DMS153 treated with DMSO at 0.1 percent for 48 hours (cell line): Measurements from ENCODE around the gene KRTAP26-1.

Source experiments
- DNase-seq: peaks from one replicate; lab custom pipeline; 2025; ENCODE audit not compliant: unreplicated experiment; lab: John Stamatoyannopoulos, UW

The KRTAP26-1 gene, protein sequence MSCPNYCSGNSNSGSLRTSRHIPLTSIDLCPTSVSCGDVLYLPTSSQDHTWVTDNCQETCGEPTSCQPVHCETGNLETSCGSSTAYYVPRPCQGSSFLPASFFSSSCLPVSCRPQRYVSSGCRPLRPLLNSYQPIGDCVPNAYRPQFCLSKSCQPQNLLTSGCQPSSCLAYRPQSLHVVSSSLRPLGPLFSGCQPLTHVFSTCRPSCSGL

DNA sequence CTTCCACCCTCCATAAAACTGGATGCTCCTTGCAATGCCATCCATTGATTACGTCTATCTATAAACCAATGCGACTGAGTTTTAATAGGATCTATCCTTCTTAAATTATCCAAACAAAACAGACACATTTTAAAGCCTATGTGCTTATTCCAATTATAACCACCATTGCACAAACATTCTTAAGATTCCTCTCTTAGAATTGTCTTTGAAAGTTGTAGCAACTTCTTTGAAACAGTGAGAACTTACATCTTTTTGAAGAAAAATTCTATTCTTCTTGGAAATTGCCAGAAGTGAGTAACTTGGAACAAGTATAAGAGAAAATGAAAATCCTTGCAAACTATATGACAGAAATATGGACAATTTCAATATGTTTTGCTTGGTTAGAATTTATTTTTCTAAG is at the start of gene KRTAP26-1:
Gene KRTAP26-1, minus strand, starts transcription at position 101 of the 400 bp plus-strand sequence. CDS start 280 bp downstream, outside the sequence.
- DNase-seq = no peak

DNA sequence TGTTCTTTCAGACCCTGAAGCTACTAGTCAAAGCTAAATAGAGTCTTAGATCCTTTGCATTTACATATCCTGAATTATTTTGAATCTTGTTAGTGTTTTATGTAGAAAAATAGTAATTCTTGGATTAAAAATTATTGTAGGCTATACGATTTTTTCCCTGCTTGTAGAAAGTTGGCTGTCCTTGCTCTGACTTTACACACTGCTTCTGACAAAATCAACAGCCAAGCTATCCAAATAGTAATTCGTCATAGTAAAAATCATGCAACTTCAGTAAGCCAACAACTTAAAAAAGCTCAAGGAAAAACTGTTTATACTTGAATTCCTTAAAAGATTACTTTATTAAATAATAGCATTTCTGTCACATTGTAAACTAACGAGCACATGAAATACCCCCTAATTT is 35.8 kb upstream of the KRTAP26-1 start:
- DNase-seq = no peak

DNA sequence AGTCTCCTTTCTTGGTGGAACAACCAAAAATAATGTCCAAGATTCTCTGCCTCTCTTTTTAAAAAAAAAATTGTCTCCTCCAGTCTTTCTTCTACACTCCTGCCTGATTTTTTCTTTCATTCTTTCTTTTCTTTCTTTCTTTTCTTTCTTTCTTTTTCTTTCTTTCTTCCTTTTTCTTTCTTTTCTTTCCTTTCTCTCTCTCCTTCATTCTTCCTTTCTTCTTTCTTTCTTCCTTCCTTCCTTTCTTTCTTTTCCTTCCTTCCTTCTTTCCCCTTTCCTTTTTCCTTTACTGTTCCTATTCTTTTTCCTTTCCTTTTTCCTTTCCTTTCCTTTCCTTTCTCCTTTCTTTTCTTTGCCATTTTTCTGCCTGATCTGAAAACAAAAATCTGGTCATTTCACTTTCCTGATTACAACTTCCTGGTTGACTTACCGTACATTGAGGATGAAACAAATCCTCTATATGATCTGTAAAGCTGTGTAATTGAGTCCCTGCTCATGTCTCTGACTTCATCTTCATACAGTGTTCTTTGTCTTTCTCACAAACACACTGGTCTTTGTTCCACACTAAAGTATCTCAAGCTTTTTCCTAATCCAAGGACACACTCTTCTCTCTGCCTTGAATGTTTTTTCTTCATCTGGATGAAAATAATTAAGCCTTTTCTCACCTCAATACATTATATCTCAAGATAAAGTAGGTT is 34.3 kb upstream of the KRTAP26-1 start:
- DNase-seq = no peak

DNA sequence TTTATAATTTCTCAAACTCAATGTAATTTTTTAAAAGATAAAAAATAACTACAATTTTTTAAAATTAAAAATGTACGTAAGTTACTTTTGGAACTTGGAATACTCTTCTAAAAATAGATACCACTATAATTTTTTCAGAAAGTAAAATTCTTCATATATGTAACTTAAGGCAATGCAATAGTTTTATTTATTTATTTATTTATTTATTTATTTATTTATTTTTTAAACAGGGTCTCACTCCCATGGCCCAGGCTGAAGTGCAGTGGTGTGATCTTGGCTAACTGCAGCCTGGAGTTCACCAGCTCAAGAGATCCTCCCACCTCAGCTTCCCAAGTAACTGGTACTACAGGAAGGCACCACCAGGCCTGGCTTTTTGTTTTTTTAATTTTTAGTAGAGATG is 31.4 kb upstream of the KRTAP26-1 start:
- DNase-seq = no peak

DNA sequence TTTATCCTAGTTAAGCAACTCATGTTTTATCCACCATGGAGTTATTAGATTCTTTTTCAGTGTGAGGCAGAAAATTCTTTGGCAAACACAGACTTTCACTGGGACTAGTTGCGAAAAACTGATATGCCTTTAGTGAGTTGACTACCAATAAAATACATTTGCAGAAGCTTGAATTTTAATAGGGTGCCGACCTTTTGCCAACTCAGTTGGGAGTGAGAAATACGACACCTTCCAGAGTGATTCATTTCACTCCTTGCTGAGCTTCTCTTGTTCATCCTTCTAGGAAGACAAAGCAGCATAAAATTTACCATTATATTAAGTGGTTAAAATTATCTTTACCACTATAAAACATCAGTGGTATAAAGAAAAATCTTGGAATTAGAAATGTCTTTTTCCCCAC is 29.5 kb upstream of the KRTAP26-1 start:
- no peak for DNase-seq

DNA sequence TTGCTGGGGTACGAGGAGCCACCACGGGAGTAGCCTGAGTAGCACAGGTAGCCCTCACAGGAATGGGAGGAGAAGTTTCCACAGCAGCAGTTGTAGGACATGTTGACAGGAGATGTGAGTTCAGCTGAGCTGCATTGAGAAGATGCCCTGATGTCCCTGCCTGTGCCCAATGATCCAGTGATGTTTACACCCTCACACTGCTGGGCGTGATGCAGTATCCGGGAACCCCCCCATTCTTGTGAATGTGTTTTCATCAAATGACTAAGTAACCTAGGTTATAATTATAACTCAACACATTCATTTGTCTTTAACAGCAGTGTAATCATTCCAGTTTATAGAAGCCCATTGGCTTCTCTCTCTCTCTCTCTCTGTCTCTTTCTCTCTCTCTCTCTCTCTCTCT is 28.4 kb upstream of the KRTAP26-1 start, which contains the start of gene KRTAP23-1:
Gene KRTAP23-1, minus strand, starts transcription at position 101 of the 400 bp plus-strand sequence. Its CDS starts 0 bp downstream, at position 101.
- no peak for DNase-seq

DNA sequence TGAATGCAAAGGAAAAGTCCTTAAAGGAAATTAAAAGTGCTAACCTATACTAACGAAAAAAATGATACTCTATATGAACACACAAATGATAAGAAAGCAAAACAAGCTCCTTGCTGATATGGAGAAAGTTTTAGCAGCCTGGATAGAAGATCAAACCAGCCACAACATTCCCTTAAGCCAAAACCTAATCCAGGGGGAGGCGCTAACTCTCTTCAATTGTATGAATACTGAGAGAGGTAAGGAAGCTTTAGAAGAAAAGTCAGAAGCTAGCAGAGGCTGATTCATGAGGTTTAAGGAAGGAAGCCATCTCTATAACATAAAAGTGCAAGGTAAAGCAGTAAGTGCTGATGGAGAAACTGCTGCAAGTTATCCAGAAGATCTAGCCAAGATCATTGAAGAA is 24.9 kb upstream of the KRTAP26-1 start:
- DNase-seq = no peak

DNA sequence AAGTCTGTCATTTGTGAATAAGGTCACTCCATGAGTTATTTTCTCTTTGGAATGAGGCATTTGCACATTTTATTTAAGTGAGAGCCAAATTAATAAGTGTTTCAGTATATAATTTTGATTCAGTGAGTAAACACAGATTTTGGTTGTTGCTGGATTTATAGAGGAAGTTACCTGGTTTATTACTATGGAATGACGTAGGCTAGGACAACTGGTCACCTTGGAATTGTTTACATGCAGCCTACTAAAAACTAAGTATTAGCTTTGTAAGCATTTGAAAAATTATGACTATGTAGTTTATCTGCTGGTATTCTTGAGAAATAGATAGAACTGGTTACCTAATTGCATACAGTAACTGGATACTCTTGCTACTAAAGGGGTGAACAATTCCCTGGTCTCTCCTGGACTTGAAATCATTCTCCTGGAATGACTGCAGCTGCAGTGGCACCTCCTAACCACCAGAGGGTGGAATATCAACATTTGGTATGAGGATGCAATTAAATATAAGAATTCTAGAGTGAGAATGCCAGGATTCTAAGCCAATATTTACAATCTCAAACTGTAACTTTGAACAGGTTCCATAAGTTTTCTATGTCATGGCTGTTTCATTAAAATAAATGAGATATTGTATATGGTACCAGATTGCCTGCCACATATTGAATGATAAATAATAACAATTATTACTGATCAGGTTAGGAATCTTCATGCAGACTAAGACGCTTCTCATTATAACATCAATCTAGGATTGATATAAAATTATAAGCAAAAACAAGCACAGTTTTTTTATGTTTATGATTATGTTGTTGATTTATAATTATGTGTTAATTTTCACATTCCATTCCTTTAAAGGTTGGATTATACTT is 20.8 kb upstream of the KRTAP26-1 start:
- DNase-seq = peak; percentile 3

DNA sequence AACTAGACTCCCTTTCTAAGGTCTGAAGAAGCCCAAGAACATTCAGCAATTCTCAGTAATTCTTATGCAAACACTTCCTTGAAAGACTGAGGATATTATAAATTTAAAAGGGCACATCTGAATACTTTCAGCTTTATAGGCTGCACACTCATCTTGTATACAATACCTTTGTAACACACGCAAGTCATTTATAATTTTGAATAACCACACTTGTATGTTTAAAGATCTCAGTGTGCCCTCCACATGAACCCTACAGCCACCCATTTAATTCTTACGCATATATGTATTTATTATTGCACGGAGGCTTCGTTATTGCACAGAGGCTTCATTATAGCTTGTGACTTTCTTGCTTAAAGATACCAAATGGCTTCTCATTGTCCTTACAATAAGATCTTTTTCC is 18.6 kb upstream of the KRTAP26-1 start:
- DNase-seq = no peak

DNA sequence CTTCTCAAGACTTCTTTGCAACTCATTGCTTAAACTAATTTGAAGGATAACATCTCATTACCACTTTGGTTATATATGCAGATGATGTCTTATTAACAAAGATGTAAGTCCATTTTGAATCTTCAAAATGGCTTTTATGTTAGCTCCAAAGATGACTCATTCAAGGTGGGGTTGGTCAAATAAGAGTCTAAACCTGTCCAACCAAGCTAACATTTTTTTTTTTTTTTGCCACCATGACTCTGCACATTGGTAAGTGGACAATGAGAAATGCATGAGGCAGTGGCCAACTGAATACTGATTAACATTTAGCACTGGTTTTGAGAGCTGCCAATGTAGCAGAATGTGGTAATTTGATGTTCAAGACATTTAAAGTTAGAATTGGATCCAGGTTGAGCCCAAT is 17.7 kb upstream of the KRTAP26-1 start:
- no peak for DNase-seq

DNA sequence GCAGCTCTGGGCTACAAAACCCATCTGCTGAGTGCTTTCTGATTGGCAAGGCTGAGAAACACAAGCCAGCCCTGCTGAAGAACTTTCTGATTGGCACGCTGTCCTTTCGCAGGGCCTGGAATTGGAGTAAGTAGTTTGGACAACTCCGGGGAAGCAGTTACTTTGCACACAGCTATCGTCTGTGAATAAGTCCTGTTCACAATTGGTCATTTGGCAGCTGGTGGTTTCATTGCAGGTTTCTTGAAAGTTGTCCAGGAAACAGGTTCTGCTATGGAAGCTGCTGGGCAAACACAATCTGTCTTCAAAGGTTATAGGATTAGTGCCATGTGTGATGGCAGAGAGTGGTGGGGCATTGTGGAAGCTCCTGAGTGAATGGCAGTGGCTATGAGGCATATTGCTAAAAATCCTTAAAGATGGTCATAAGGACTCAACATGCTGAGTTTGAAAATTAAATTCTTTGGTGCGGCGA is 17.2 kb upstream of the KRTAP26-1 start, which contains the start of gene KRTAP27-1:
Gene KRTAP27-1, minus strand, starts transcription at position 419 of the 469 bp plus-strand sequence. Its CDS starts 26 bp downstream, at position 393.
- no peak for DNase-seq

DNA sequence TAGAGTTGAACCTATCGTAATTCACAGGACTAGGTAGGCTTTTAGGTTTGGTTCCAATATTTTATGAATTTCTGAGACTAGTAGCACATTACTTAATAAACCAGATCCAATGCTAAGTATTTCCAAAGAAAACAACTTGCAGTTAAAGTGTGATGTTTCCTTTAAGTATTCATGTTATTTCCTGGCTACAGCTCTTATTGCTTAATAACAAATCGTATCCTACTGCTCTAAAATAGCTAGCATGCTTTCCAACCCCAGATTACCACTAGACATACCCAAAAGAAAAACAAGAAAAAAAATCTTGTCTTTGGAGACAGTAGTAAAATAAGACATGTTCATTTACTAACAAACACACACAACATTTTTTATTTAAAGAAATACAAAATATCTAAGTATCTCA is 16.5 kb upstream of the KRTAP26-1 start:
- DNase-seq = no peak

DNA sequence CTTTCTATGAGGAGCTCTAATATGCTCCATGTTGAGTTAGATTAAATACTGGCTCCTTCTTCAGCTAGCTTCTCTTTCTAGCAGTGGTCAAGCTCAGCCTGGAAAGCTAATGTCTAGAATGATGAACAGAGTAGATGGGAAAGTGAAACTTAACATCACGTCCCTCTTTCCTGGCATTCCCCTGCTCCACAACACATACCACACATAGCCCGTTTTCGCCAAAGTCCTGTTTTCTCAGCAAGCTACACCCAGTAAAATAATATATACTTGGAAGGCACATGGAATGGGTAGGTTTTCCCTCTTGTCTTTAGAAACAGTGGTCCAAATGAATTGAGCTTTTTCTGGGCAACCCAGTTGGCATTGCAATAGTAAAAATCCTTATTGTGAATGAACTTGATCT is 13.6 kb upstream of the KRTAP26-1 start:
- DNase-seq = no peak

DNA sequence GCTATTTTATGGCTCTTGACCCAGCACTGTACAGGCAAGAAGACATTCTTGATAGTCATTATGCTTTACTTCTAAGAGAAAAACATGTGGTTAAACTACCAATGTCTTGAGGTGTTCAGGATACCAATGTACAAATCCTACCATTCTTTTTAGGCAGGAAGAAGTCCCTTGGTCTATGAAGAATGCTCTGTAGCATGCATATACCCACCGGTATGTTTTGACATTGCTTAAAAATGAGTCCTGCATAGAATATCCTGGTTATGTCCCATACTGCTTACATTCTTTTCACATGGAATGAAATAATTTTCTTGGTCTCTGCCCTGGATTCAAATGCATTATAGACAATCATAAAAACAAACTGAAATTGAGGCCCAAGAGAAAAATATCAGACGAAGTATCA is 12.6 kb upstream of the KRTAP26-1 start:
- DNase-seq = no peak

DNA sequence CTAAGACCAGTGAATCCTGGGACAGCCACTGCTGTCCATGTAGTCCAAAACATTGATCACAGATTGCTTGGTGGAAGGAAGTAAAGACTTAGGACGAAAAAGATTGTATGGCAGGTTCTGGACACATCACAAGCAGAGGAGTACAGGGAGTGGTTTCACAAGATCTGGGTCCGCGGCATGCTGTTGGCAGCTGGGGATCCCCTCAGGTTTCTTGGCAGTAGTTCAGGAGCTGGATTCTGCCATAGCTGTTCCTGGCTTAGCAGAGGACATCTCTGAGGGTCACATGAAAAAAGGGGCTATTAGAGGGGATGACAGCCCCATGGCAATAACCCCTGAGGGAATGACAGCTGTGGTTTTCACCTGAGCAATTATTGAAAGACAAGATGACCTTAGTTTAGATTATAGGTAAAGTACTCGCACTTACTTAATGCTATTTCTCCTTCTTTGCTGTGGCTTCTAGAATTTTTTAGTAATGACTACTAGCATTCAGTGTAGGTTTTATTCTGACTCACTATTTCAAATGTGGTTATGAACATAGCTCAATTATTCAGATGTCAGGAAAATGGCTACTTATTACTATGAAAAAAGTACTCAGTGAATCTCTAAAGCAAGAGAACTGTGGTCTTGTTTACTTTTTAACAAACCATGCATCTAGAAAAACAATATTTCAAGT is 9.2 kb upstream of the KRTAP26-1 start:
- no peak for DNase-seq

DNA sequence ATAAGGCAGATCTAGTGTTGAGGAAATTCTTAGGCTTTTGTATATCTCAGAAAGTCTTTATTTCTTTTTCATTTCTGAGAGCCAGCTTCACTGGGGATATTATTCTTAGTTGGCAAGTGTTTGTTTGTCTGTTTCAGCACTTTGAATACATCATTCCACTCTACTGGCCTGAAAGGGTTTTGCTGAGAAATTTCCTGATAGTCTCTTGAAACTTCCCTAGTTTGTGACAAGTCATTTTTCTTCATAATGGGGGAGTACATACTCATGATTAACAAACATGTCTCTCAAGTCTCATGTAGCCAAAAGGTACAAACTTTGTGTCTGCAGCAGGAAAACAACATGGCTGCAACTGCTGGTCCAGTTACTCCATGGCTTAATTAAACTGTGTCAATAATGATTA is 6.3 kb upstream of the KRTAP26-1 start:
- DNase-seq = no peak

DNA sequence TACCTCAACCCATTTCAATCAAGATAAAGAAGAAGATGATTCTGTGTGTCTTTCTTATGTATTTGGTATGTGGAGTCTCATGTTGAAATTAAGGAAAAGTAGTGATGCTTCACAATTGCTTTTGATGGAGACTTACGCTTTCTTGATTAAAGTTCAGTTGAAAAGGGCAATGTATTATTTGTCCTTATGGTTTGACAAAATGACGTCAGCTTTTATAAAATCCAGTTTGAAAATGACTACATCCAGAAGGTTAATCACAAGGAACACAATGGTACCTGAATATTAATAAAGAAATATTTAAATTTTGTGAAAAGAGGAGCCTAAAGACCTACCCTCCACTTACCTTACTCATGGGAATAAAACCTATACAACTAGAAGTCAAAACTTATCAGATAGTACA is 4.4 kb downstream of the KRTAP26-1 start:
- DNase-seq = no peak

DNA sequence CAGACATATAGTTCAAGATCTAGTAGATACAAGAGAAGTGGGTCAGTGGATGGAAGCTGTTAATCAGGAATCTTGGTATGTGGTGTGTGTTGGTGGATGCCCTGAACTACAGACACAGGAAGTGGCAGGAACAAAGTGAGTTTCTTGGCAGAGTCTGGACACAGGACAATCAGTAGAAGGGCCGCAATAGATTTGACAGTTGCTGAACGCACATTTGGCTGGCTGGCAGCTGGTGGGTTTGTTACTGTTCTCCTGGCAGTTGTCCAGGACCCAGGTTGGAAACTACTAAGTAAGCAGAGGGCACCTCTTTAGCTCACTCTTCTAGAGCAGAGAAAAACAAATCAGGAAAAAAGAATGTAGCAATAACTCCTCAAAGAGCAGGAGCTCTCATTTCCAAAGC is 13.2 kb downstream of the KRTAP26-1 start:
- DNase-seq = no peak

DNA sequence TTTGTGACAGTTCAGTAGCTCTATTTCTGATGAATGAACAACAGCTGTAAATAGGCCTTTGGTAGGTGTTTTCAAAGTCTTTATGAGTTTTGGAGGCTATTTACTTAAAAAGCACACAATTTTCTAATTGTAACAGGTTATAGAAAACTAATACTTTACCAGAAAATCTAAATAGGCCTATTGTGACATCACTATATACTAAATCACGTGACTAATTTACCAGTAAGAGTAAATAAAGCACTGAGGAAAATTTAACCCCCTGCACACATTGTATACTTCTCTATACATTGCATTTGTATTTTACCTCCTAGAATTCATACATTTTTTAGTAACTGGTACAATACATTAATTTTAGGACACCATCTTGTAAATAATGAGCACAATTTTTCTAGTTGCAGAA is 15.0 kb downstream of the KRTAP26-1 start:
- DNase-seq = no peak

DNA sequence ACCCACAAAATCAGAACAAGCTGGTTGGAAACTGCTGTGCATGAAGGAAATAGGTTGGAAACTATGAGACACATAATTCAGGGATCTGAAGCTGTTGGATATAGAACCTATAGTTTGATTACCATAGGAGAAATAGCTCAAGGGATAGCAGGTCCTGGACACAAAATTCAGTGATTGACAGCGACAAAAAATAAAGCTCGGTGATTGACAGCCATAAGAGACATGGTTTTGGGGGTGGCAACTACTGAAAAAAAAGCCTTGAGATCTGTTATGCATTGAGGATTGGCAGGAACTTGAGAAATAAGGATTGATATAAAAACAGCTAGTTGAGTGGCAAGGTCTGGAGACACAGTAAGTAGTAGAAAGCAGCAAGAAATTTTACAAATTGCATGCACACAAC is 30.9 kb downstream of the KRTAP26-1 start, which contains the start of gene KRTAP25-1:
Gene KRTAP25-1, minus strand, starts transcription at position 300 of the 400 bp plus-strand sequence. Its CDS starts 24 bp downstream, at position 276.
- DNase-seq = no peak

DNA sequence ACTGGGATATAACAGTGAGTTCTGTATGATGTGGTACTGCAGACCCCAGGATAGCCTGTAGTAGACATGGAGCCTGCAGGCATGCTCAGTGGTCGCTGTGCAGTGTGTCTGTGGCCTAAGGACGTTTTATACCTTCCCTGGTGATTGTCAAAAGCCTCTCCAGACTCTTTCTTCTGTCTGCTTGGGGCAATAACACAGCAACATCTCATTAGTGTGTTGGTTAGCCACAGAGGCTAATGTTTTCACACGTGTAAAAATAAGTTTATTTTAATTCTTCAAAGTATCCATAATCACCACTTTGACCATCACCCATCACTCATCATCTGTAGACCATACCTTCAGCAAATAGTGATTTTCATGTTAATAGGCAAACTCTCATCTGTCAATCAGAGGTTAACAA is 37.3 kb downstream of the KRTAP26-1 start, which contains the start of gene KRTAP24-1:
Gene KRTAP24-1, minus strand, starts transcription at position 101 of the 400 bp plus-strand sequence. Its CDS starts 18 bp downstream, at position 83.
- DNase-seq = no peak
